H9 (cell line): ENCODE measurements around the gene SAMD14. TPM values are rescaled to one million over a fixed set of nuclear protein-coding genes. Genes with fewer than 3 reads are reported as not detected.
A peak's percentile ranks its signal among the peaks of the same experiment; 100 is the strongest.

Experiments used
- DNase-seq: peaks from one replicate; pipeline ENCODE4 v3.0.0-alpha.2; 2017
- H2AFZ ChIP-seq: one replicate; pipeline ENCODE4 v1.6.1; 2013; ENCODE audit warnings: mild to moderate bottlenecking, low read length, control low read depth, moderate library complexity
- H2AK5ac ChIP-seq: 2 replicates; pipeline ENCODE4 v1.6.1; 2013; ENCODE audit warnings: low read length, control low read depth, mixed read lengths; ENCODE audit not compliant: insufficient read length
- H2BK120ac ChIP-seq: one replicate; pipeline ENCODE4 v1.6.1; 2013; ENCODE audit warnings: low read depth, mild to moderate bottlenecking, low read length, control low read depth, inconsistent platforms; ENCODE audit not compliant: poor library complexity, severe bottlenecking
- H2BK12ac ChIP-seq: 2 replicates; pipeline ENCODE4 v1.6.1; 2013; ENCODE audit warnings: low read length, control low read depth, mixed read lengths, low read depth; ENCODE audit not compliant: insufficient read length
- H2BK15ac ChIP-seq: 2 replicates; pipeline ENCODE4 v1.6.1; 2013; ENCODE audit warnings: low read depth, low read length, control low read depth
- H2BK20ac ChIP-seq: one replicate; pipeline ENCODE4 v1.6.1; 2013; ENCODE audit warnings: low read depth, mild to moderate bottlenecking, low read length, control low read depth, inconsistent platforms; ENCODE audit not compliant: poor library complexity, severe bottlenecking
- H2BK5ac ChIP-seq: 2 replicates; pipeline ENCODE4 v1.6.1; 2013; ENCODE audit warnings: low read length, control low read depth, mixed read lengths; ENCODE audit not compliant: insufficient read length
- H3K14ac ChIP-seq: 2 replicates; pipeline ENCODE4 v1.6.1; 2013; ENCODE audit warnings: low read length, control low read depth; ENCODE audit not compliant: insufficient read depth
- H3K18ac ChIP-seq: 2 replicates; pipeline ENCODE4 v1.6.1; 2013; ENCODE audit warnings: low read depth, mild to moderate bottlenecking, mixed read lengths, low read length, control low read depth; ENCODE audit not compliant: insufficient read length
- H3K23ac ChIP-seq: 2 replicates; pipeline ENCODE4 v1.6.1; 2013; ENCODE audit warnings: low read length, control low read depth, mixed read lengths, low read depth; ENCODE audit not compliant: insufficient read length
- H3K23me2 ChIP-seq: 2 replicates; pipeline ENCODE4 v1.6.1; 2013; ENCODE audit warnings: low read depth, mild to moderate bottlenecking, mixed read lengths, low read length, control low read depth; ENCODE audit not compliant: insufficient read length, poor library complexity, severe bottlenecking
- H3K27ac ChIP-seq: 2 replicates; pipeline ENCODE4 v1.5.1; 2013; ENCODE audit warnings: low read length, control low read depth, mixed read lengths, low read depth; ENCODE audit not compliant: insufficient read length
- H3K27me3 ChIP-seq: 2 replicates; pipeline ENCODE4 v1.6.1; 2013; ENCODE audit warnings: low read length, control low read depth, inconsistent platforms; ENCODE audit not compliant: insufficient read depth
- H3K4ac ChIP-seq: 2 replicates; pipeline ENCODE4 v1.6.1; 2013; ENCODE audit warnings: low read depth, mild to moderate bottlenecking, control low read depth, inconsistent platforms, low read length, moderate library complexity
- H3K4me1 ChIP-seq: 2 replicates; pipeline ENCODE4 v1.6.1; 2013; ENCODE audit warnings: low read length, control low read depth, inconsistent platforms; ENCODE audit not compliant: insufficient read depth
- H3K4me2 ChIP-seq: 2 replicates; pipeline ENCODE4 v1.6.1; 2013; ENCODE audit warnings: low read length, control low read depth, mixed read lengths; ENCODE audit not compliant: insufficient read length, insufficient read depth
- H3K56ac ChIP-seq: 2 replicates; pipeline ENCODE4 v1.6.1; 2013; ENCODE audit warnings: low read depth, mild to moderate bottlenecking, mixed read lengths, low read length, control low read depth; ENCODE audit not compliant: insufficient read length
- H3K79me1 ChIP-seq: 2 replicates; pipeline ENCODE4 v1.6.1; 2013; ENCODE audit warnings: low read depth, mild to moderate bottlenecking, moderate library complexity, low read length, control low read depth, inconsistent platforms; ENCODE audit not compliant: insufficient read depth, poor library complexity, severe bottlenecking
- H3K79me2 ChIP-seq: 2 replicates; pipeline ENCODE4 v1.6.1; 2013; ENCODE audit warnings: low read length, control low read depth, inconsistent platforms; ENCODE audit not compliant: insufficient read depth
- H3K9ac ChIP-seq: 2 replicates; pipeline ENCODE4 v1.6.1; 2013; ENCODE audit warnings: low read length, control low read depth, mixed read lengths; ENCODE audit not compliant: insufficient read length; ENCODE audit errors: extremely low read depth
- H3K9me3 ChIP-seq: one replicate; pipeline ENCODE4 v1.6.1; 2013; ENCODE audit warnings: low read depth, low read length, inconsistent platforms; ENCODE audit not compliant: control insufficient read depth
- H3T11ph ChIP-seq: one replicate; pipeline ENCODE4 v1.6.1; 2013; ENCODE audit warnings: mild to moderate bottlenecking, low read length, control low read depth, inconsistent platforms
- H4K20me1 ChIP-seq: one replicate; pipeline ENCODE4 v1.6.1; 2013; ENCODE audit not compliant: control insufficient read depth, insufficient read length, insufficient read depth
- H4K5ac ChIP-seq: 2 replicates; pipeline ENCODE4 v1.6.1; 2013; ENCODE audit warnings: low read depth, mild to moderate bottlenecking, mixed read lengths, low read length, control low read depth; ENCODE audit not compliant: insufficient read length
- H4K8ac ChIP-seq: replicated peaks from 2 replicates; pipeline ENCODE4 v1.6.1; 2013; ENCODE audit warnings: low read length, control low read depth, mixed read lengths, low read depth; ENCODE audit not compliant: insufficient read length
- H4K91ac ChIP-seq: 2 replicates; pipeline ENCODE4 v1.6.1; 2013; ENCODE audit warnings: low read depth, mild to moderate bottlenecking, moderate library complexity, mixed read lengths, low read length, control low read depth; ENCODE audit not compliant: insufficient read length
- H3K27ac Mint-ChIP-seq, 3 experiments: 2 replicates in 2 of 3; 3 replicates in 1 of 3; pipeline ENCODE4 v1.8.0; 2020 to 2021; ENCODE audit warnings: mixed read lengths in 3 of 3, mild to moderate bottlenecking in 1 of 3, moderate library complexity in 1 of 3
- H3K27me3 Mint-ChIP-seq: 2 replicates; pipeline ENCODE4 v1.8.0; 2021; ENCODE audit warnings: low read depth, mild to moderate bottlenecking, moderate library complexity, mixed read lengths
- H3K36me3 Mint-ChIP-seq, 3 experiments: 2 replicates in 2 of 3; 3 replicates in 1 of 3; pipeline ENCODE4 v1.8.0; 2020 to 2021; ENCODE audit warnings: low read depth in 3 of 3, mixed read lengths in 3 of 3; ENCODE audit not compliant: insufficient read depth in 1 of 3
- H3K4me1 Mint-ChIP-seq, 2 experiments: 2 replicates each; pipeline ENCODE4 v1.8.0; 2020; ENCODE audit warnings: mixed read lengths in 2 of 2
- H3K4me3 Mint-ChIP-seq, 2 experiments: 2 replicates in 1 of 2; 3 replicates in 1 of 2; pipeline ENCODE4 v1.8.0; 2020 to 2021; ENCODE audit warnings: mild to moderate bottlenecking in 2 of 2, mixed read lengths in 2 of 2, moderate library complexity in 1 of 2
- H3K9me3 Mint-ChIP-seq, 2 experiments: 2 replicates in 1 of 2; 3 replicates in 1 of 2; pipeline ENCODE4 v1.8.0; 2020; ENCODE audit warnings: mild to moderate bottlenecking in 2 of 2, mixed read lengths in 2 of 2, moderate library complexity in 1 of 2
- WGBS: extraction: QIAGEN DNeasy Blood & Tissue Kit; methylation state at CpG from one replicate; pipeline ENCODE4 v1.1.7; 2013; ENCODE audit warnings: missing lambda C conversion rate, low lambda C conversion rate, mixed read lengths; ENCODE audit not compliant: insufficient read length; ENCODE audit errors: extremely low coverage; 5-methylcytosine and 5-hydroxymethylcytosine counted together
- total RNA-seq: library from RNA; stranded (reverse); gene quantifications from 2 replicates; pipeline ENCODE4 v1.2.1, GENCODE V29; 2021
- TF ChIP-seq, protein P1 (sequence below): fragments of 200-600 bp; sonication (generic); conservative IDR thresholded peaks from 3 replicates; pipeline ENCODE4 v1.8.0; 2021; ENCODE audit warnings: antibody characterized with exemption, mild to moderate bottlenecking

SAMD14 gene
- total RNA-seq, 1 experiment from 2014 or later: 5.9 TPM

DNA sequence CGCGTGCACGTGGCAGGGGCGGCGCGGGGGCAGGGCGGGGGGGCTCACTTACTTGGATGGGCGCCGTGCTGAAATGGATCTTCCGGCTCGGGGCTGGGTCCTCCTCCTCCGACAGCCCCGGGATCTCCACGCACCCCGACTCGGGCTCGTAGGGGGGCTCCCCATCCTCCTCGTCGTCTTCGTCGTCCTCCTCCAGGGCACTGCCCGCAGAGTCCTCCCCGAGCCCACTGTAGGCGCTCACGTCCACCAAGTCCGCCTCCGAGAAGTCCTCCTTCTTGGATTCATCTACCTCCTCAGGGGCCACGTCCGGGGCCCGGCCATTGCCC is 19.1 kb upstream of the SAMD14 start:
- H2BK15ac ChIP-seq: no peak overlapping the region
- peaks cover 2 to 14% (median 9%) of the 10 kb centered on the region in 3 experiments; a peak in 6 of 7 replicates for H3K36me3 Mint-ChIP-seq
- no peaks in the 10 kb centered on the region for H3K79me1 ChIP-seq
- H3T11ph ChIP-seq: no peak overlapping the region
- H3K4ac ChIP-seq: no peak overlapping the region
- WGBS: no CpG with 5 or more reads among the region's 30 CpGs
- H3K18ac ChIP-seq: no peak overlapping the region
- TF ChIP-seq, protein P1, sequence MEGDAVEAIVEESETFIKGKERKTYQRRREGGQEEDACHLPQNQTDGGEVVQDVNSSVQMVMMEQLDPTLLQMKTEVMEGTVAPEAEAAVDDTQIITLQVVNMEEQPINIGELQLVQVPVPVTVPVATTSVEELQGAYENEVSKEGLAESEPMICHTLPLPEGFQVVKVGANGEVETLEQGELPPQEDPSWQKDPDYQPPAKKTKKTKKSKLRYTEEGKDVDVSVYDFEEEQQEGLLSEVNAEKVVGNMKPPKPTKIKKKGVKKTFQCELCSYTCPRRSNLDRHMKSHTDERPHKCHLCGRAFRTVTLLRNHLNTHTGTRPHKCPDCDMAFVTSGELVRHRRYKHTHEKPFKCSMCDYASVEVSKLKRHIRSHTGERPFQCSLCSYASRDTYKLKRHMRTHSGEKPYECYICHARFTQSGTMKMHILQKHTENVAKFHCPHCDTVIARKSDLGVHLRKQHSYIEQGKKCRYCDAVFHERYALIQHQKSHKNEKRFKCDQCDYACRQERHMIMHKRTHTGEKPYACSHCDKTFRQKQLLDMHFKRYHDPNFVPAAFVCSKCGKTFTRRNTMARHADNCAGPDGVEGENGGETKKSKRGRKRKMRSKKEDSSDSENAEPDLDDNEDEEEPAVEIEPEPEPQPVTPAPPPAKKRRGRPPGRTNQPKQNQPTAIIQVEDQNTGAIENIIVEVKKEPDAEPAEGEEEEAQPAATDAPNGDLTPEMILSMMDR: no peak
- no peaks in the 10 kb centered on the region for H3K9me3 Mint-ChIP-seq
- peak overlapping the region; percentile 75 to 88 for H3K4me3 Mint-ChIP-seq
- no peak overlapping the region for H2BK20ac ChIP-seq
- no peak overlapping the region for H2AFZ ChIP-seq
- H3K23me2 ChIP-seq: peaks cover 25% of the 10 kb centered on the region
- H3K9ac ChIP-seq: no peak overlapping the region
- no peaks in the 10 kb centered on the region for H3K79me2 ChIP-seq
- no peak overlapping the region for H2BK5ac ChIP-seq
- H3K9me3 ChIP-seq: no peaks in the 10 kb centered on the region
- H3K27me3 ChIP-seq: no peaks in the 10 kb centered on the region; the same call in 1 of the 2 replicates
- no peak overlapping the region for H4K91ac ChIP-seq
- peaks cover 4% of the 10 kb centered on the region; the same call in 1 of the 2 replicates for H3K4me1 ChIP-seq
- H3K27me3 Mint-ChIP-seq: peaks cover 13% of the 10 kb centered on the region
- H4K5ac ChIP-seq: no peak overlapping the region
- H3K4me2 ChIP-seq: peak overlapping the region; percentile 45
- no peak overlapping the region for H2AK5ac ChIP-seq
- H4K20me1 ChIP-seq: peaks cover 3% of the 10 kb centered on the region
- H3K14ac ChIP-seq: no peak overlapping the region; the same call in 1 of the 2 replicates
- no peak for DNase-seq
- no peak overlapping the region for H3K27ac Mint-ChIP-seq
- no peak overlapping the region for H3K27ac ChIP-seq
- no peak overlapping the region for H2BK120ac ChIP-seq
- no peak overlapping the region for H3K56ac ChIP-seq
- no peak overlapping the region for H4K8ac ChIP-seq
- no peak overlapping the region for H3K23ac ChIP-seq
- peaks cover 33 to 56% of the 10 kb centered on the region in 2 experiments for H3K4me1 Mint-ChIP-seq
- H2BK12ac ChIP-seq: no peak overlapping the region
